Keratinocyte (primary cell): ENCODE results near the gene KRTAP10-4. TPM values are rescaled to one million over a fixed set of nuclear protein-coding genes. Genes with fewer than 3 reads are reported as not detected.

Experiments
- DNase-seq: peaks from one replicate; pipeline ENCODE4 v3.0.0-alpha.2; 2011; ENCODE audit warnings: low read depth, missing footprints, low spot score
- FAIRE-seq: peaks from 2 replicates; lab custom pipeline; 2011; peaks lifted over from hg19 to GRCh38; lab: Jason Lieb, UNC
- H2AFZ ChIP-seq: 2 replicates; pipeline ENCODE4 v1.6.0; 2012; ENCODE audit warnings: low read length, control low read depth, inconsistent platforms; ENCODE audit not compliant: control insufficient read depth
- H3K27ac ChIP-seq: 2 replicates; pipeline ENCODE4 v1.5.1; 2011; ENCODE audit warnings: low read length; ENCODE audit not compliant: control insufficient read depth, insufficient read depth
- H3K27me3 ChIP-seq: 3 replicates; pipeline ENCODE4 v1.6.0; 2011; ENCODE audit warnings: low read length; ENCODE audit not compliant: control insufficient read depth, insufficient read depth; ENCODE audit errors: extremely low read depth
- H3K36me3 ChIP-seq, 2 experiments: 2 replicates in 1 of 2; 3 replicates in 1 of 2; pipeline ENCODE4 v1.5.1; 2011; ENCODE audit warnings: low read length in 2 of 2, mild to moderate bottlenecking in 1 of 2; ENCODE audit not compliant: control insufficient read depth in 2 of 2, insufficient read depth in 2 of 2; ENCODE audit errors: extremely low read depth in 1 of 2
- H3K4me1 ChIP-seq: 3 replicates; pipeline ENCODE4 v1.5.1; 2011; ENCODE audit warnings: low read length; ENCODE audit not compliant: control insufficient read depth, insufficient read depth; ENCODE audit errors: extremely low read depth
- H3K4me2 ChIP-seq: 3 replicates; pipeline ENCODE4 v1.6.0; 2011; ENCODE audit warnings: low read depth, low read length; ENCODE audit not compliant: control insufficient read depth, insufficient read depth; ENCODE audit errors: extremely low read depth
- H3K4me3 ChIP-seq, 3 experiments: fragments of 200-600 bp in 1 of 3; sonication (generic) in 1 of 3; 2 replicates in 2 of 3; 3 replicates in 1 of 3; pipeline ENCODE4 v1.5.1; 2011 to 2016; ENCODE audit warnings: low read length in 3 of 3, mild to moderate bottlenecking in 3 of 3, control low read depth in 2 of 3, inconsistent platforms in 1 of 3, low read depth in 1 of 3, mixed read lengths in 1 of 3, mixed run types in 1 of 3, moderate library complexity in 1 of 3; ENCODE audit not compliant: control insufficient read depth in 2 of 3, insufficient read depth in 2 of 3; ENCODE audit errors: extremely low read depth in 1 of 3
- H3K79me2 ChIP-seq: 2 replicates; pipeline ENCODE4 v1.6.0; 2012; ENCODE audit warnings: low read length; ENCODE audit not compliant: control insufficient read depth, insufficient read depth
- H3K9ac ChIP-seq: 3 replicates; pipeline ENCODE4 v1.6.0; 2011; ENCODE audit warnings: low read length; ENCODE audit not compliant: control insufficient read depth, insufficient read depth; ENCODE audit errors: extremely low read depth
- H3K9me1 ChIP-seq: 3 replicates; pipeline ENCODE4 v1.6.0; 2011; ENCODE audit warnings: low read length; ENCODE audit not compliant: control insufficient read depth, insufficient read depth; ENCODE audit errors: extremely low read depth
- H3K9me3 ChIP-seq: 2 replicates; pipeline ENCODE4 v1.5.1; 2012; ENCODE audit warnings: low read depth, low read length; ENCODE audit not compliant: control insufficient read depth
- H4K20me1 ChIP-seq: 3 replicates; pipeline ENCODE4 v1.6.0; 2011; ENCODE audit warnings: low read length; ENCODE audit not compliant: control insufficient read depth, insufficient read depth; ENCODE audit errors: extremely low read depth
- CTCF ChIP-seq, 3 experiments: IDR thresholded peaks in 1 of 3; conservative IDR thresholded peaks in 1 of 3; optimal IDR thresholded peaks in 1 of 3; 2 replicates in 2 of 3; 3 replicates in 1 of 3; pipeline versions ENCODE3 to v1.5.1; 2011; ENCODE audit warnings: low read length in 3 of 3, mild to moderate bottlenecking in 3 of 3, moderate library complexity in 2 of 3, control low read depth in 1 of 3, inconsistent platforms in 1 of 3; ENCODE audit not compliant: insufficient read depth in 2 of 3; ENCODE audit errors: extremely low read depth in 1 of 3
- EZH2 ChIP-seq: IDR thresholded peaks from one replicate; pipeline ENCODE4 v1.6.1; 2012; ENCODE audit warnings: inconsistent platforms, mild to moderate bottlenecking, low read length, moderate library complexity
- dilution Hi-C: fragments of 300-500 bp; cut with MboI; formaldehyde crosslinking; loops from one replicate; pipeline ENCODE4 v1.7.0; 2020; ENCODE audit warnings: low sequenced_read_pairs; ENCODE audit not compliant: extremely low pct_ligation_motif_present
- polyA plus RNA-seq, 5 experiments: library from polyadenylated mRNA; depleted of rRNA in 3 of 5; stranded (reverse) in 3 of 5; stranded (forward) in 1 of 5; unstranded in 1 of 5; fragments of >200 nt; gene quantifications; 1 replicate in 1 of 5; 2 replicates in 3 of 5; 3 replicates in 1 of 5; pipeline versions ENCODE4 v1.2.1 to v1.2.3, GENCODE V29; 2011 to 2012; ENCODE audit warnings: missing spikeins in 2 of 5, low read depth in 1 of 5, low replicate concordance in 1 of 5

Gene KRTAP10-4
- polyA plus RNA-seq, 1 donor (not counting 4 experiments of a cell fraction or from before 2014, with no cell fraction given) = not detected

DNA sequence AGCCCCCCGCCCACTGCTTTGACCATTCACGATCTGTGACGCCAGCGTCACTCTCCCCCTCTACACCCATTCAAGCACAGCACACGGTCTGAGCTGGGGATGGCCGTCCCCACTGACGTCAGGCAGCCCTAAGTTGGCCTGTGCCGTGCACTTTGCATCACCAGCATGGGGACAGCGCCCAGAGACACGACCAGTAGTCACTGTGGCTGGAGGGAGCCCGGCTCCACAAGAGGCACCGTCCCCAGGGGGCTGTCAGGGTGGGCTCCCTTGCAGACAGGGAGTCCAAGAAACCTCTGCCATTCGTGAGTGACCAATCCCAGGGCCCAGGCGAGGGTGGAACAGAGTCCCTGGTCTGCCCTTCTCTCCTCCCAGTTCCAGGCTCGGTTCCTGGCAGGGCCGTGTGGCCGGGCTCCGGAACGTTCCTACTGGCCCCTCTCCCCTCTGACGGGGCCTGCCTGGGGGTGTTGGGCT lies 40.7 kb downstream of the KRTAP10-4 start:
- no peak overlapping the region for H3K9ac ChIP-seq
- no peaks in the 10 kb centered on the region for H4K20me1 ChIP-seq
- H3K9me3 ChIP-seq = peaks cover 7% of the 10 kb centered on the region
- H2AFZ ChIP-seq = no peak overlapping the region
- no peak for TF ChIP-seq EZH2
- no peak for TF ChIP-seq CTCF (optimal IDR thresholded peaks at IDR 0.05 in 1 of 3, IDR thresholded peaks at IDR 0.05 in 1 of 3, conservative IDR thresholded peaks at IDR 0.05 in 1 of 3; ENCODE audit: extremely low read depth in 1 of 3, insufficient read depth in 2 of 3, low read length in 3 of 3)
- dilution Hi-C loops = no loop called here
- no peak overlapping the region for H3K4me3 ChIP-seq
- H3K27ac ChIP-seq = no peak overlapping the region
- FAIRE-seq (no peak), DNase-seq (no peak)
- H3K27me3 ChIP-seq = peaks cover 19% of the 10 kb centered on the region
- no peaks in the 10 kb centered on the region for H3K9me1 ChIP-seq
- H3K4me1 ChIP-seq = peaks cover 7% of the 10 kb centered on the region
- H3K4me2 ChIP-seq = no peak overlapping the region
- no peaks in the 10 kb centered on the region for H3K36me3 ChIP-seq
- no peaks in the 10 kb centered on the region for H3K79me2 ChIP-seq

DNA sequence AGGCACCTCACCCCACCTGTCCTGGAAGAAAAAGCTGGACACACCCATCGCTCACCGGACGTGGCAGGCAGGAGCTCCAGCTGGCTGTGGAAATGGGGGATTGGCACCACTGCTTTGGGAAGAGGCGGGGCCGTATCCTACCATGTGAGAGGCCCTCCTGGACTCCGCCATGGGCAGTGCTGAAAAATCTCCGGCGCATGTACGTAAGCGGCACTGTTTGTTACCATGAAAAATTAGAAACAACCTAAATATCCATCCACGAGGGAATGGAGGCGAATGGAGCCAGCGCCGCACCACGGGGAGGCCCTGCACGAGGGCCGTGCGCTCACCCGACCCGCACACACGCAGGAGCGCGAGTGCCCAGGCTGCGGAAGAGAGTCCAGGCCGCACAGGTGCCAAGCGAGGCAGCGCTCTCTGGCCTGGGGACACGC lies 41.4 kb downstream of the KRTAP10-4 start:
- Histone ChIP-seq H3K27me3 (peaks cover 19% of the 10 kb centered on the region), H4K20me1 (no peaks in the 10 kb centered on the region), H2AFZ (no peak overlapping the region), H3K27ac (no peak overlapping the region), H3K4me1 (peaks cover 7% of the 10 kb centered on the region), H3K36me3 (no peaks in the 10 kb centered on the region), H3K79me2 (no peaks in the 10 kb centered on the region), H3K9me3 (peaks cover 9% of the 10 kb centered on the region), H3K4me3 (no peak overlapping the region), H3K4me2 (no peak overlapping the region), H3K9ac (no peak overlapping the region), H3K9me1 (no peaks in the 10 kb centered on the region)
- FAIRE-seq (no peak), DNase-seq (no peak)
- TF ChIP-seq EZH2 (no peak), CTCF (optimal IDR thresholded peaks at IDR 0.05 in 1 of 3, IDR thresholded peaks at IDR 0.05 in 1 of 3, conservative IDR thresholded peaks at IDR 0.05 in 1 of 3; ENCODE audit: extremely low read depth in 1 of 3, insufficient read depth in 2 of 3, low read length in 3 of 3) (no peak)
- dilution Hi-C loops = no loop called here
